Stimulated activated naive B cell treated with anti-CD40 and anti-IgM and Interleukin-4, amounts not matched to agents 10 μg/mL and 1 μg/mL and 100 μg/mL, for 72 hours (primary cell): Measurements from ENCODE around the gene ZDHHC18.
"Not testable (repeated sequence)": the region's sequence is repeated elsewhere in the genome, so short reads cannot be mapped to it uniquely, and the experiment has no call there.

ENCODE experiments used
- ATAC-seq, 2 donors: fragments of 150-1000 bp; cut with Tn5 transposase; replicated peaks; 2 replicates each; pipeline ENCODE4 v1.10.0; 2021; ENCODE audit warnings: moderate library complexity in 1 of 2
- DNase-seq: peaks from one replicate; pipeline ENCODE4 v3.0.0; 2021
- H3K27ac Mint-ChIP-seq: one replicate; pipeline ENCODE4 v1.8.0; 2022; ENCODE audit warnings: mild to moderate bottlenecking, mixed read lengths
- H3K27me3 Mint-ChIP-seq, 2 donors: one replicate each; pipeline ENCODE4 v1.8.0; 2022; ENCODE audit warnings: mixed read lengths in 2 of 2
- H3K36me3 Mint-ChIP-seq, 2 donors: one replicate each; pipeline ENCODE4 v1.8.0; 2022; ENCODE audit warnings: mixed read lengths in 2 of 2, mild to moderate bottlenecking in 1 of 2
- H3K4me1 Mint-ChIP-seq, 2 donors: one replicate each; pipeline ENCODE4 v1.8.0; 2022; ENCODE audit warnings: mixed read lengths in 2 of 2, mild to moderate bottlenecking in 1 of 2
- H3K4me3 Mint-ChIP-seq, 2 donors: one replicate each; pipeline ENCODE4 v1.8.0; 2022; ENCODE audit warnings: mild to moderate bottlenecking in 2 of 2, mixed read lengths in 2 of 2, moderate library complexity in 1 of 2
- H3K9me3 Mint-ChIP-seq, 2 donors: one replicate each; pipeline ENCODE4 v1.8.0; 2022; ENCODE audit warnings: mixed read lengths in 2 of 2, mild to moderate bottlenecking in 1 of 2

The ZDHHC18 gene

GRCh38 chr1:26787706-26788514 is 38.6 kb upstream of the ZDHHC18 start, which contains the start of gene PIGV:
Gene PIGV (plus strand): TSS chr1:26787950. CDS start chr1:26790816, 2,866 bp downstream.
- peak; percentile 69 to 75 for ATAC-seq
- H3K4me1 Mint-ChIP-seq: peaks cover 38 to 75% of the 10 kb centered on the region in 2 donors
- peaks cover 10 to 16% of the 10 kb centered on the region in 2 donors for H3K36me3 Mint-ChIP-seq
- H3K9me3 Mint-ChIP-seq: no peaks in the 10 kb centered on the region
- peak; percentile 84 for DNase-seq
- peak within 1 kb of the TSS; percentile 93 to 96 for H3K4me3 Mint-ChIP-seq
- no peaks in the 10 kb centered on the region for H3K27me3 Mint-ChIP-seq
- peak within 1 kb of the TSS; percentile 99 for H3K27ac Mint-ChIP-seq

DNA sequence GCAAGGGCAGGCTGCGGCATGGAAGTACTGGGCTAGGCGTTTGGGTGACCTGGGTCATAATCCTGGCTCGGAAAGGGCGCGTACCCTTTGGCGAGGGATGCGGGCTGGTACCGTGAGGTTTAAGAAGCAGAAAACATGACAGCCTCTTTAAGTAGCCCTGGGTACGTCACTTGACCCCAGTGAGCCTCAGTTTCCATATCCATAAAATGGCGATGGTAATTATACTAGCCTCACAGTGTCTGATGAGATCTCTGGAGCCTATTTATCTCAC is 38.0 kb upstream of the ZDHHC18 start:
- H3K27me3 Mint-ChIP-seq: no peaks in the 10 kb centered on the region
- peaks cover 15 to 20% of the 10 kb centered on the region in 2 donors for H3K36me3 Mint-ChIP-seq
- H3K4me1 Mint-ChIP-seq: peaks cover 42 to 71% of the 10 kb centered on the region in 2 donors
- H3K4me3 Mint-ChIP-seq: peak overlapping the region; percentile 93 to 96
- peak overlapping the region; percentile 99 for H3K27ac Mint-ChIP-seq
- ATAC-seq (peak in 1 of 2 donors; percentile 2), DNase-seq (no peak)
- H3K9me3 Mint-ChIP-seq: no peaks in the 10 kb centered on the region

DNA sequence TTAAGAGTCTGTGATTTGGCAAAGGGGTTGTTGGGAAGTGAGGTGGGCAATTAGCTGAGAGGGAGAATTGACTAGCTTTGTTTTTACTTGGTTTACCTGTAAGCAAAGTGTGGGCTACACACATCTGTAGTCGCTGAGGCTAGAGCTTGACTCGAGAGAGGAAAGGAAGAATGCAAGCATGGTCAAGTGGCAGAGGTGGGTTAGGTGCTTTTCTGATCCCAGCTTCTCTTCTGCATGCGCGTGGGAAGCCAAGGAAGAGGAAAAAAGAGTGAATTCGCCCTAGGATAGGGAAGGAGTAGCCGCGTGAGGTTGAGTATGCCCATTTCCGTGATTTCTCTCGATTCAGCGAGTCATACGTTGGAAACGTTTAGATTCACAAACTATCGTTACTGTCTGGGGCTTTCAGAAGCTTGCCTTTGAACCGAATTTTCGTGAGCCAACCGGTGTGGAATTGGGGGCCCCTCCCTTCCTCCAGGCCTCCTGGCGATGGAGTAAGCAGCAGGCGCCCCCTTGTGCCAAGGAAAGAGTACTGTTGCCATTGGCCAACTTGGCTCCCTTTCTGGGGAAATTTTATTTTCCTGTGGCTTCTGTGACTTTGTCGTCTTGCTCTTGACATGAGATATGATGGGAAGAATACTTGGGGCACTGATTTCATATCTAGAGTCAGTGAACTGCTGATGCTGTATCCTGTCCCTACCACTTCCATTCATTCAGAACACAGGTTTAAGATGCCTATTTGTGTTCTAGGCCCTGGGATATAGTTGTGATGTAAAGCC is 37.5 kb upstream of the ZDHHC18 start:
- H3K4me3 Mint-ChIP-seq: peak overlapping the region; percentile 93 to 96
- H3K36me3 Mint-ChIP-seq: peaks cover 17 to 23% of the 10 kb centered on the region in 2 donors
- H3K4me1 Mint-ChIP-seq: peaks cover 39 to 65% of the 10 kb centered on the region in 2 donors
- no peaks in the 10 kb centered on the region for H3K27me3 Mint-ChIP-seq
- ATAC-seq (peak; percentile 20 to 33), DNase-seq (peak; percentile 78)
- H3K27ac Mint-ChIP-seq: peak overlapping the region; percentile 99
- no peaks in the 10 kb centered on the region for H3K9me3 Mint-ChIP-seq

DNA sequence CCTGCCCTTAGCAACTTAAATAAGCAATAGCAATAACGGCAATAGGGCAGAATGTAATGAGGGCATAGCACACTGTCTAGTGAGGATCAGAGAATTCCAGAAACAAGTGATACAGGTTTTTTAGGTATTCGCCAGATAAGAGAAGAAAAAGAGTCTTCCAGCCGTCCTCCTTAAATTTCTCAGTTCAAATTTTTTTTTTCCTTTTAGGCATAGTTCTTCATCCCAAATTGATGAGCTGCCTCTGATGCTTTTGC is 36.9 kb upstream of the ZDHHC18 start:
- H3K9me3 Mint-ChIP-seq: no peaks in the 10 kb centered on the region
- peaks cover 38 to 60% of the 10 kb centered on the region in 2 donors for H3K4me1 Mint-ChIP-seq
- H3K27ac Mint-ChIP-seq: no peak overlapping the region
- DNase-seq (no peak), ATAC-seq (no peak)
- H3K4me3 Mint-ChIP-seq: no peak overlapping the region
- H3K27me3 Mint-ChIP-seq: no peaks in the 10 kb centered on the region
- peaks cover 22 to 28% of the 10 kb centered on the region in 2 donors for H3K36me3 Mint-ChIP-seq

GRCh38 chr1:26789931-26790330 is 36.6 kb upstream of the ZDHHC18 start:
- Mint-ChIP-seq H3K4me1 (peaks cover 34 to 56% of the 10 kb centered on the region in 2 donors), H3K27me3 (no peaks in the 10 kb centered on the region), H3K36me3 (peaks cover 26 to 32% of the 10 kb centered on the region in 2 donors), H3K4me3 (no peak overlapping the region), H3K9me3 (no peaks in the 10 kb centered on the region), H3K27ac (no peak overlapping the region)
- no peak for DNase-seq
- no peak for ATAC-seq

- ATAC-seq (no peak), DNase-seq (no peak)
Measured at GRCh38 chr1:26790551-26790953, 35.9 kb upstream of the ZDHHC18 start.

GRCh38 chr1:26791148-26791547 is 35.3 kb upstream of the ZDHHC18 start:
- Mint-ChIP-seq H3K9me3 (no peaks in the 10 kb centered on the region), H3K27ac (no peak overlapping the region), H3K4me1 (peaks cover 26 to 44% of the 10 kb centered on the region in 2 donors), H3K36me3 (peaks cover 31 to 35% of the 10 kb centered on the region in 2 donors), H3K4me3 (no peak overlapping the region), H3K27me3 (no peaks in the 10 kb centered on the region)
- no peak for DNase-seq
- no peak for ATAC-seq

More at GRCh38 chr1:26790551-26790953, 35.9 kb upstream of the ZDHHC18 start:
- Mint-ChIP-seq H3K36me3 (peaks cover 30 to 35% of the 10 kb centered on the region in 2 donors), H3K4me3 (no peak overlapping the region), H3K9me3 (no peaks in the 10 kb centered on the region), H3K27ac (peak overlapping the region; percentile 44), H3K4me1 (peaks cover 31 to 50% of the 10 kb centered on the region in 2 donors), H3K27me3 (no peaks in the 10 kb centered on the region)

- Mint-ChIP-seq H3K27me3 (no peaks in the 10 kb centered on the region), H3K36me3 (peaks cover 34 to 40% of the 10 kb centered on the region in 2 donors), H3K4me3 (no peak overlapping the region), H3K4me1 (peaks cover 22 to 39% of the 10 kb centered on the region in 2 donors), H3K9me3 (no peaks in the 10 kb centered on the region), H3K27ac (no peak overlapping the region)
- ATAC-seq: no peak
- DNase-seq: no peak
Measured at GRCh38 chr1:26791626-26792025, 34.9 kb upstream of the ZDHHC18 start.

DNA sequence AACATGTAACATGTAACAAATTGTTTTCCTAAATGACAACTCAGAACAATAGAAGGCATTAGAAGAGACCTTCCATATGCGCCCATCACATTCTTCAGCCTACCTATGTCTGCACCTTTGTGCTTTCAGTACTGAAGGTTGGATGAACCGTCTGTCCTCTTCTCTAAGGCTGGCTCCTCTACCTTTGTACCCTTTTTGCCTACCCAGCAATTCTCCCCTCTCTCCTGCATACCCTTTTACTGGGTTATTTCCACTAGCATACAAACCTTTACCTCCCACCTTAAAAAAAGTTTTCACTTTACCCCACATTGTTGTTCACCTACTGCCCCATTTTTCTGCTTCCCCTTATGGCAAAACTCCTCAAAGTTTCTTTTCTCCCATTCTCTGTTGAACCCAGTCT is 33.6 kb upstream of the ZDHHC18 start:
- Mint-ChIP-seq H3K4me1 (peaks cover 16 to 31% of the 10 kb centered on the region in 2 donors), H3K27ac (peak overlapping the region; percentile 73)

GRCh38 chr1:26794391-26794790 is 32.1 kb upstream of the ZDHHC18 start:
- H3K36me3 Mint-ChIP-seq: peaks cover 39 to 53% of the 10 kb centered on the region in 2 donors
- DNase-seq: no peak
- no peaks in the 10 kb centered on the region for H3K9me3 Mint-ChIP-seq
- no peak overlapping the region for H3K4me3 Mint-ChIP-seq
- no peak overlapping the region for H3K27ac Mint-ChIP-seq
- peaks cover 9 to 18% of the 10 kb centered on the region in 2 donors for H3K4me1 Mint-ChIP-seq
- no peak for ATAC-seq
- H3K27me3 Mint-ChIP-seq: no peaks in the 10 kb centered on the region

More for the DNA sequence above, 33.6 kb upstream of the ZDHHC18 start:
- no peaks in the 10 kb centered on the region for H3K27me3 Mint-ChIP-seq
- H3K4me3 Mint-ChIP-seq: no peak overlapping the region
- DNase-seq: no peak
- H3K9me3 Mint-ChIP-seq: no peaks in the 10 kb centered on the region
- peaks cover 40 to 50% of the 10 kb centered on the region in 2 donors for H3K36me3 Mint-ChIP-seq
- ATAC-seq: no peak

DNA sequence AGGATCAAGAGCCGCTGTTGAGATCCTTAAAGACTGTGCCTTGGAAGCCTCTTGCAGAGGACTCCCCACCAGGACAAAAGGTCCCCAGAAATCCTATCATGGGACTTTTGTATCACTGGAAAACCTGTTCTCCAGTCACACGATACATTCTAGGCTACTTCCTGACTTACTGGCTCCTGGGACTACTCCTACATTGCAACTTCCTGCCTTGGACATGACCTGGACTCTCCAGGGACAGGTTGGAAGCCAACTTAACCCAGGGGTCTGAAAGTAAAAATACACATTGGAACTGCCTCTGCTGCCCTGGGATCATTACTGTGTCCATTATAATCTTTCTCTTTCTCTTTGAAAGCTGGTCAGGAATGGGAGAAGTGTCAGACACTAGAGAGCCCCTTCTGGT is 28.9 kb upstream of the ZDHHC18 start:
- Mint-ChIP-seq H3K27me3 (no peaks in the 10 kb centered on the region), H3K9me3 (no peaks in the 10 kb centered on the region), H3K4me3 (no peak overlapping the region), H3K27ac (no peak overlapping the region), H3K4me1 (peaks cover 10 to 12% of the 10 kb centered on the region in 2 donors), H3K36me3 (peaks cover 33 to 49% of the 10 kb centered on the region in 2 donors)
- ATAC-seq (no peak), DNase-seq (no peak)

DNA sequence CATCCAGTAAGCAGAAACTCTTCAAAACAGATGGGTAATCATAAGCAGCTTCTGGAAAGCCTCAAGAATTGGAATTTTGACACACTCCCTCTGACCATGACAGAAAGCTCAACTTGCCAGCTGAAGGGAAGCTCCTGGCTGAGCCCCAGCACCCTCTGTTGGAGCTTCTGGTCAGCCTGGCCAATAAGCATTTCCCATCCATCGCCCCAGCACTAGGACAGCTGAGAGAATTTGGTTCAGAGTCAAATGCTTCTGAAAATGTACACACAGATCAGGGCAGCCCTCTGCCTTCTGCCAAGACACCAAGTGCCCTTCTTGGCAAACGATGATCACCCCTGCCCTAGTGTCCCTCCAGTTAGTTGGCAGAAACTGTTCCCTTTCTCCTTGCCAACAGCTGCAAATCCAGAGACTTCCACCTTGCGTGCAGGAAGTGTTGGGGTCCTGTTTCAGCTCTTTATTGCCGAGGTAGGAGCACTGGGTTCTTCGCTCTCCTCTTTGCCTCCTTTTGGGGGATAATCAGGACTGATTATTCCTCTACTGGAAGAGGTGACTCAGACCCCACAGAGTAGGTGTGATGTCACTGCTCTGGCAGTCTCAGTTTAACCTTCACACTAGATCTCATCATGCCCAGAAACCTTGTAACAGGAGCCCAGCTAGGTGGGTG is 26.9 kb upstream of the ZDHHC18 start:
- DNase-seq: no peak
- H3K9me3 Mint-ChIP-seq: no peaks in the 10 kb centered on the region
- peaks cover 5 to 9% of the 10 kb centered on the region in 2 donors for H3K4me1 Mint-ChIP-seq
- no peak overlapping the region for H3K27ac Mint-ChIP-seq
- no peak for ATAC-seq
- no peaks in the 10 kb centered on the region for H3K27me3 Mint-ChIP-seq
- no peak overlapping the region for H3K4me3 Mint-ChIP-seq
- H3K36me3 Mint-ChIP-seq: peaks cover 17 to 31% of the 10 kb centered on the region in 2 donors

GRCh38 chr1:26803932-26804331 is 22.6 kb upstream of the ZDHHC18 start:
- DNase-seq, H3K27me3 Mint-ChIP-seq, H3K4me1 Mint-ChIP-seq, H3K27ac Mint-ChIP-seq, H3K4me3 Mint-ChIP-seq, H3K9me3 Mint-ChIP-seq, ATAC-seq: not testable (repeated sequence)
- H3K36me3 Mint-ChIP-seq: peaks cover 0 to 17% of the 10 kb centered on the region in 2 donors

DNA sequence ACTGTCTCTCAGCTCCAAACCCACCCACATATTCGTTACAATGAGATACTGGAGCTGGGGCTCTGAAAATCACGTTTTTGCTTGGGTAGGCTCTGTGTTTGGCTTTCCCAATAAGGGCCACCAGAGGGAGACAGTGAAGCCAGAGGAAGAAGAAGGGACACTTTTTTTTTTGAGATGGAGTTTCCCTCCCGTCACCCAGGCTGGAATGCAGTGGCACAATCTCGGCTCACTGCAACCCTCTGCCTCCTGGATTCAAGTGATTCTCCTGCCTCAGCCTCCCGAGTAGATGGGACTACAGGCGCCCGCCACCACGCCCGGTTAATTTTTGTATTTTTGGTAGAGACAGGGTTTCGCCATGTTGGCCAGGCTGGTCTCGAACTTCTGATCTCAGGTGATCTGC is 16.4 kb upstream of the ZDHHC18 start:
- ATAC-seq (peak; percentile 76 to 82), DNase-seq (peak; percentile 67)
- not testable (repeated sequence) for H3K36me3 Mint-ChIP-seq, H3K9me3 Mint-ChIP-seq, H3K27me3 Mint-ChIP-seq, H3K27ac Mint-ChIP-seq, H3K4me1 Mint-ChIP-seq
- peak overlapping the region; percentile 48 to 53 for H3K4me3 Mint-ChIP-seq
